ENCODE results near the gene TRAPPC3. TPM values are rescaled to one million over a fixed set of nuclear protein-coding genes. Genes with fewer than 3 reads are reported as not detected.

The TRAPPC3 gene
- total RNA-seq, 1 experiment from 2014 or later: 64.6 TPM

DNA sequence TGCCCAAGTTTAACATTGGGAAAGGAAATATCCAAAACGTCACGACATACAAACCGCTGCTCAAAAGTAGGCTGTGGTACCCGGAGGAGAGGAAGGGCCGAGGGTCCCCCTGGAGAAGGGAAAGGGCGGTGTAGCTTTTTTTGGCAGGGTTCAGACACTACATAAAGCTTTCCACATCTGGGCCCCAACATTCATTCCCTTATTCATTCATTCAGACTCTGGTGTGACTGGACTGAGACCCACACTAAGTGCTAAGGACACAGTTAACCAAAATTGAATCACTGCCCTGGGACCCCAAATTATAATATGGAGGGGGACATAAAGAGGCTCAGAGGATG, 14.0 kb downstream of the TRAPPC3 start:
- Histone ChIP-seq H4K20me1 (ENCODE audit: insufficient read depth) (no peaks in the 10 kb centered on the region), H3K4me1 (ENCODE audit: control insufficient read depth in 1 of 2, insufficient read depth in 2 of 2, low read length in 2 of 2) (peaks cover 0 to 19% of the 10 kb centered on the region in 2 experiments; a peak in 2 of 4 replicates), H3K36me3 (ENCODE audit: control insufficient read depth in 1 of 2, insufficient read depth in 2 of 2, low read length in 2 of 2) (peaks cover 2 to 22% of the 10 kb centered on the region in 2 experiments; a peak in 1 of 4 replicates), H3K27ac (ENCODE audit: low read depth, low read length) (no peak overlapping the region), H3K27me3 (ENCODE audit: insufficient read depth, low read length) (no peaks in the 10 kb centered on the region), H3K4me2 (ENCODE audit: low read length) (no peak overlapping the region), H3K4me3 (replicated peaks in 1 of 2; ENCODE audit: low read depth in 1 of 2, low read length in 2 of 2) (no peak overlapping the region), H3K9me3 (ENCODE audit: control insufficient read depth in 1 of 2, insufficient read depth in 1 of 2, low read depth in 1 of 2, low read length in 2 of 2) (no peaks in the 10 kb centered on the region), H3K9me2 (ENCODE audit: insufficient read depth) (no peaks in the 10 kb centered on the region), H2AFZ (ENCODE audit: low read depth, low read length, poor library complexity, severe bottlenecking) (no peak overlapping the region), H3K9ac (ENCODE audit: low read length) (no peak overlapping the region), H3K79me2 (ENCODE audit: insufficient read depth, low read length) (peaks cover 10% of the 10 kb centered on the region)
- no TSS peak for BruUV-seq (replicated peaks)
- ChIA-PET CTCF (interaction anchor here (0.7 to 4.3 kb wide), 15 partner anchors 9 to 165 kb away, joined by 3 to 31 read pairs (median 6); partner anchors contain the start of gene TRAPPC3), POLR2A (interaction anchor here (1.4 to 2.3 kb wide), 2 partner anchors 9 to 14 kb away, joined by 3 to 11 read pairs; partner anchors contain the start of gene TRAPPC3), RAD21 (ENCODE audit: low non-redundant PET in 1 of 2, low total read pairs in 2 of 2, uncharacterized antibody in 2 of 2, unreplicated experiment in 2 of 2) (interaction anchor here (0.5 to 1.5 kb wide), 4 partner anchors 14 to 89 kb away, joined by 3 to 16 read pairs (median 4); partner anchors contain the start of genes THRAP3 (in 1 of the 2) and TRAPPC3 (in 1 of the 2))
- DNase-seq (ENCODE audit: low read depth, low spot score) (no peak), ATAC-seq (no peak)
- TF ChIP-seq ZNF274 (IDR thresholded peaks at IDR 0.05; ENCODE audit: low read depth, low read length) (no peak), JUND (IDR thresholded peaks at IDR 0.05) (no peak), POLR2AphosphoS5 (IDR thresholded peaks at IDR 0.05; ENCODE audit: low read depth, low read length) (0 out of 2 replicates have a peak, but pooled peaks have one; percentile 22)
- intact Hi-C loops (cut with micrococcal nuclease): no loop called here

DNA sequence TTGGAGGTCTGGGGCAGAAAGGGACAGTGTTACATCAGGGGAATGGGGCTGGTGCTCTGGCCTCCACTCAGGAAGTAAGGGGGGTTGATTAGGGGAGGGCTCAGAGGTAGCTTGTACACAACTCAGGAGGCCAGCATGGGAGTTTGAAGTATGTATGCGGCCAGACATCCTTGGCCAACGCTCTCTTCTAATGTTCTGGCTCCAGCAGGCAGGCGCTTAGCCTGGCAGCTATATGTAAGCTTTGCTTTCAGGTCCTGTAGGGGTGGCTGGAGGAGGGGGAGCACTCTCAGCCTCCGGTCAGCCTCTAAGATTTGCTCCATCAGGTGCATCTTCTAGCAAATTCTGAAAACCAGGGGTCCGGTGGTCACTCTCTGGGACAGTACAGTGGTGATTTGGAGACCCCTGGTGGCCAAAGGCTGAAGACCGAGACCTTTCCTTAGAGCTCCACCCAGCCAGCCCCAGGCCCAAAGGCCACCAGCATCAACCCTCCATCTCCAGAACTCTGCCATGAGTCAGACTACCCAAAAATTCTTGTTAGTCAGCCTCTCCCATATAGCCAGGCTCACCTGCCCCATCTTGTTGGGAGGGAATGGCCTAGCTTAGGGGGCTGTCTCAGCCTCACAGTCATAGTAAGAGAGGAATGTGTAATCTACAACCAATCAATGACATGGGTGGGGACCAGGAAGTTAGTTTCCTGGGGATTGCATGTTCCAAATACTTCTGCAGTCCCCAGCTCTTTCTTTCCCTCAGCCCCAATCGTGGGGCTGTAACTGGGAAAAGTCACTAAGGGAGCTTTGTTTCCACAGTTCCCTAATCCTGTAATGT, 14.6 kb downstream of the TRAPPC3 start:
- TF ChIP-seq RAD21 (IDR thresholded peaks at IDR 0.05; ENCODE audit: low read depth) (peak; percentile 81), SIN3A (IDR thresholded peaks at IDR 0.05; ENCODE audit: low read depth) (no peak), JUND (IDR thresholded peaks at IDR 0.05) (no peak)
- TF ChIP-seq, protein P1, sequence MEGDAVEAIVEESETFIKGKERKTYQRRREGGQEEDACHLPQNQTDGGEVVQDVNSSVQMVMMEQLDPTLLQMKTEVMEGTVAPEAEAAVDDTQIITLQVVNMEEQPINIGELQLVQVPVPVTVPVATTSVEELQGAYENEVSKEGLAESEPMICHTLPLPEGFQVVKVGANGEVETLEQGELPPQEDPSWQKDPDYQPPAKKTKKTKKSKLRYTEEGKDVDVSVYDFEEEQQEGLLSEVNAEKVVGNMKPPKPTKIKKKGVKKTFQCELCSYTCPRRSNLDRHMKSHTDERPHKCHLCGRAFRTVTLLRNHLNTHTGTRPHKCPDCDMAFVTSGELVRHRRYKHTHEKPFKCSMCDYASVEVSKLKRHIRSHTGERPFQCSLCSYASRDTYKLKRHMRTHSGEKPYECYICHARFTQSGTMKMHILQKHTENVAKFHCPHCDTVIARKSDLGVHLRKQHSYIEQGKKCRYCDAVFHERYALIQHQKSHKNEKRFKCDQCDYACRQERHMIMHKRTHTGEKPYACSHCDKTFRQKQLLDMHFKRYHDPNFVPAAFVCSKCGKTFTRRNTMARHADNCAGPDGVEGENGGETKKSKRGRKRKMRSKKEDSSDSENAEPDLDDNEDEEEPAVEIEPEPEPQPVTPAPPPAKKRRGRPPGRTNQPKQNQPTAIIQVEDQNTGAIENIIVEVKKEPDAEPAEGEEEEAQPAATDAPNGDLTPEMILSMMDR (IDR thresholded peaks at IDR 0.05 in 2 of 3, conservative IDR thresholded peaks at IDR 0.05 in 1 of 3; ENCODE audit: borderline replicate concordance in 1 of 3, insufficient read depth in 1 of 3, low read depth in 2 of 3, low read length in 2 of 3): peak; percentile 77 to 81 (median 81); a peak in 5 of 6 replicates

More for the DNA sequence above, 14.6 kb downstream of the TRAPPC3 start:
- H4K20me1 ChIP-seq (ENCODE audit: insufficient read depth): no peaks in the 10 kb centered on the region
- ChIA-PET CTCF (interaction anchor here (0.7 to 4.3 kb wide), 15 partner anchors 10 to 165 kb away, joined by 3 to 31 read pairs (median 6); partner anchors contain the start of gene TRAPPC3), RAD21 (ENCODE audit: low non-redundant PET in 1 of 2, low total read pairs in 2 of 2, uncharacterized antibody in 2 of 2, unreplicated experiment in 2 of 2) (interaction anchor here (0.5 to 1.5 kb wide), 6 partner anchors 15 to 277 kb away, joined by 3 to 16 read pairs (median 4); partner anchors contain the start of genes THRAP3 (in 1 of the 2) and TRAPPC3 (in 1 of the 2)), POLR2A (interaction anchor here (1.4 to 2.3 kb wide), 2 partner anchors 10 to 15 kb away, joined by 3 to 11 read pairs; partner anchors contain the start of gene TRAPPC3)
- ATAC-seq (peak; percentile 91), DNase-seq (ENCODE audit: low read depth, low spot score) (no peak)
- H3K9me2 ChIP-seq (ENCODE audit: insufficient read depth): no peaks in the 10 kb centered on the region
- peaks cover 0 to 18% of the 10 kb centered on the region in 2 experiments; a peak in 2 of 4 replicates for H3K4me1 ChIP-seq (ENCODE audit: control insufficient read depth in 1 of 2, insufficient read depth in 2 of 2, low read length in 2 of 2)
- intact Hi-C loops (cut with micrococcal nuclease): loop anchor here (1.0 kb wide), 1 partner anchor 34 kb away; no protein-coding TSS in a partner anchor
- H2AFZ ChIP-seq (ENCODE audit: low read depth, low read length, poor library complexity, severe bottlenecking): no peak overlapping the region
- no peak overlapping the region for H3K4me2 ChIP-seq (ENCODE audit: low read length)
- H3K9me3 ChIP-seq (ENCODE audit: control insufficient read depth in 1 of 2, insufficient read depth in 1 of 2, low read depth in 1 of 2, low read length in 2 of 2): no peaks in the 10 kb centered on the region
- H3K4me3 ChIP-seq (replicated peaks in 1 of 2; ENCODE audit: low read depth in 1 of 2, low read length in 2 of 2): no peak overlapping the region
- H3K79me2 ChIP-seq (ENCODE audit: insufficient read depth, low read length): peaks cover 4% of the 10 kb centered on the region
- no peaks in the 10 kb centered on the region for H3K27me3 ChIP-seq (ENCODE audit: insufficient read depth, low read length)
- no TSS peak for BruUV-seq (replicated peaks)
- H3K9ac ChIP-seq (ENCODE audit: low read length): no peak overlapping the region
- H3K36me3 ChIP-seq (ENCODE audit: control insufficient read depth in 1 of 2, insufficient read depth in 2 of 2, low read length in 2 of 2): peaks cover 2 to 16% of the 10 kb centered on the region in 2 experiments; a peak in 1 of 4 replicates
- no peak overlapping the region for H3K27ac ChIP-seq (ENCODE audit: low read depth, low read length)
